Stimulated activated naive CD8-positive, alpha-beta T cell treated with anti-CD3 and anti-CD28 coated beads, Interleukin-15, amount 100 ng/mL, for 72 hours (primary cell): ENCODE results near the gene KLHL5.
A peak's percentile ranks its signal among the peaks of the same experiment; 100 is the strongest.
"Not testable (repeated sequence)": the region's sequence is repeated elsewhere in the genome, so short reads cannot be mapped to it uniquely, and the experiment has no call there.

Experiments
- ATAC-seq: fragments of 150-1000 bp; cut with Tn5 transposase; 2 replicates; pipeline ENCODE4 v1.10.0; 2021; ENCODE audit warnings: mild to moderate bottlenecking, moderate library complexity
- DNase-seq, 2 donors: peaks; one replicate each; pipeline ENCODE4 v3.0.0; 2021 to 2022
- H3K27ac Mint-ChIP-seq, 2 donors: one replicate each; pipeline ENCODE4 v1.8.0; 2022; ENCODE audit warnings: mild to moderate bottlenecking in 2 of 2, mixed read lengths in 2 of 2, moderate library complexity in 2 of 2
- H3K27me3 Mint-ChIP-seq: one replicate; pipeline ENCODE4 v1.8.0; 2022; ENCODE audit warnings: mixed read lengths
- H3K4me1 Mint-ChIP-seq: one replicate; pipeline ENCODE4 v1.8.0; 2022; ENCODE audit warnings: mild to moderate bottlenecking, mixed read lengths
- H3K4me3 Mint-ChIP-seq, 2 donors: one replicate each; pipeline ENCODE4 v1.8.0; 2022; ENCODE audit warnings: mild to moderate bottlenecking in 2 of 2, mixed read lengths in 2 of 2, moderate library complexity in 1 of 2
- H3K9me3 Mint-ChIP-seq, 2 donors: one replicate each; pipeline ENCODE4 v1.8.0; 2022; ENCODE audit warnings: mixed read lengths in 2 of 2

The KLHL5 gene

GRCh38 chr4:39114436-39114835, 52.4 kb downstream of the KLHL5 start:
- no peak overlapping the region for H3K27ac Mint-ChIP-seq
- ATAC-seq (no peak), DNase-seq (no peak)
- peaks cover 28% of the 10 kb centered on the region for H3K4me1 Mint-ChIP-seq
- H3K9me3 Mint-ChIP-seq, result peaks cover 14 to 22% of the 10 kb centered on the region in 2 donors
- H3K27me3 Mint-ChIP-seq, result no peaks in the 10 kb centered on the region
- no peak overlapping the region for H3K4me3 Mint-ChIP-seq

- H3K4me3 Mint-ChIP-seq, result peak overlapping the region; percentile 52 to 56
- H3K27ac Mint-ChIP-seq, result peak overlapping the region; percentile 14 to 75
- DNase-seq, result no peak
- peaks cover 14 to 22% of the 10 kb centered on the region in 2 donors for H3K9me3 Mint-ChIP-seq
- H3K4me1 Mint-ChIP-seq, result peaks cover 28% of the 10 kb centered on the region
- no peaks in the 10 kb centered on the region for H3K27me3 Mint-ChIP-seq
- no peak for ATAC-seq
These were observed 56.1 kb downstream of the KLHL5 start for GRCh38 chr4:39118034-39118658.

DNA sequence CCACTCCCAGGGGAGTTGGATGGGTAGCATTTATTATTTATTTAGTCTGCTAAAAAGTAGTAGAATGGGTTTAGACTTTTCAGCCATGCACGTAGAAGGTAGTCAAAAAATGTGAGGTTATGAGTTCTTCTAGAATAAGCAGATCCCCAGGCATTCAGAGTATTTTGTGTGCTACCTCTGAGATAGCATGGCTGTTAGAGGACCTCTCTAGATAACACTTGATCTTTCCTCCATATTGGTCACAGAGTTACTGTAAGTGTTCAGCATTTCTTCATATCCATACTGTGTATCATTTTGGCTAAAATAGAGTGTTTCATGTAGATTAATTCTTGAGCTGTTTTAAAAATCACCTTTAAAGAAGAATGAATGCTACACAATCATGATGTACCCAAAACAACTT, 58.4 kb downstream of the KLHL5 start:
- Mint-ChIP-seq H3K9me3 (peaks cover 14 to 22% of the 10 kb centered on the region in 2 donors), H3K27me3 (no peaks in the 10 kb centered on the region), H3K4me3 (no peak overlapping the region), H3K4me1 (peaks cover 28% of the 10 kb centered on the region), H3K27ac (no peak overlapping the region)
- no peak for ATAC-seq
- no peak for DNase-seq

- Mint-ChIP-seq H3K27me3 (no peaks in the 10 kb centered on the region), H3K4me3 (no peak overlapping the region), H3K4me1 (no peaks in the 10 kb centered on the region), H3K9me3 (no peaks in the 10 kb centered on the region), H3K27ac (no peak overlapping the region)
- DNase-seq, result no peak
- ATAC-seq, result no peak
These were observed 63.0 kb downstream of the KLHL5 start for GRCh38 chr4:39124885-39125599.

DNA sequence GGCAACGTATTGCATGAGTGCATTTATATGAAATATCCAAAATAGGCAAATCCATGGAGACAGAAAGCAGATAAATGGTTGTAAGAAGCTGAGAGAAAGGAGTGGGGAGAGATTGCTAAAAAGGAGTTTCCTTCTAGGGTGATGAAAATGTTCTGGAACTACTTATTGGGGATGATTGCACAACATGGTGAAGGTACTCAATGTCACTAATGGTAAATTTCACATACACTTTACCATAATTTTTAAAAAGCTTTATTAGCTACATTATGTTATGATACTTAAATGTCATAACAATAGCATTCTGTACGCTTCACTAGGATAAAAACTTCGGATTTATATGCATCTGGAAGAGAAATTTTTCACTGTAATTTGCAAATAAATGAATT, 63.6 kb downstream of the KLHL5 start:
- Mint-ChIP-seq H3K4me1 (no peaks in the 10 kb centered on the region), H3K4me3 (no peak overlapping the region)
- ATAC-seq, result no peak

GRCh38 chr4:39126256-39127095, 64.4 kb downstream of the KLHL5 start:
- Mint-ChIP-seq H3K9me3 (no peaks in the 10 kb centered on the region), H3K27ac (no peak overlapping the region), H3K4me3 (no peak overlapping the region), H3K4me1 (no peaks in the 10 kb centered on the region), H3K27me3 (no peaks in the 10 kb centered on the region)
- no peak for DNase-seq
- ATAC-seq, result no peak

More for the DNA sequence above, 63.6 kb downstream of the KLHL5 start:
- Mint-ChIP-seq H3K27ac (no peak overlapping the region), H3K9me3 (no peaks in the 10 kb centered on the region), H3K27me3 (no peaks in the 10 kb centered on the region)
- DNase-seq, result no peak

DNA sequence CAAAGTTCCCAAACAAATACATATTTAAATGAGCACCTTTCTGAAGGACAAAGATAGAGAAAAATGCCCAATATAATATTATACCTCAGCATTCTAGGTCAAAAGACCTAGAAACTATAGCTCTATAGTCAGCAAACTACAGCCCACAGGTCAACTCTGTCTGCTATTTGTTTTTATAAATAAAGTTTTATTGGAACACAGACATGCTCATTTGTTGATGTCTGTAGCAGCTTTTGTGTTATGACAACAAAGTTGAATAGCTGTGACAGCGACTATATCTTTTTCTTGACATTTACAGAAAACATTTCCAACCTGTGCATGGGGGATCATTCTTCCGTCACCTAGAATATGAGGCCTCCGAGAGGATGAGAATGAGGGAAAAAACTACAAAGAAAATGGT, 71.6 kb downstream of the KLHL5 start:
- DNase-seq (no peak), ATAC-seq (no peak)
- Mint-ChIP-seq H3K27me3 (no peaks in the 10 kb centered on the region), H3K4me1 (peaks cover 14% of the 10 kb centered on the region), H3K27ac (no peak overlapping the region), H3K9me3 (no peaks in the 10 kb centered on the region), H3K4me3 (no peak overlapping the region)

GRCh38 chr4:39134683-39135306, 72.8 kb downstream of the KLHL5 start:
- H3K4me1 Mint-ChIP-seq, result peaks cover 14% of the 10 kb centered on the region
- H3K27ac Mint-ChIP-seq, result no peak overlapping the region
- no peaks in the 10 kb centered on the region for H3K9me3 Mint-ChIP-seq
- DNase-seq (no peak), ATAC-seq (no peak)
- no peaks in the 10 kb centered on the region for H3K27me3 Mint-ChIP-seq
- no peak overlapping the region for H3K4me3 Mint-ChIP-seq

GRCh38 chr4:39138227-39138626, 76.2 kb downstream of the KLHL5 start:
- not testable (repeated sequence) for DNase-seq, ATAC-seq, H3K4me3 Mint-ChIP-seq, H3K27ac Mint-ChIP-seq, H3K9me3 Mint-ChIP-seq, H3K27me3 Mint-ChIP-seq
- peaks cover 14% of the 10 kb centered on the region for H3K4me1 Mint-ChIP-seq

DNA sequence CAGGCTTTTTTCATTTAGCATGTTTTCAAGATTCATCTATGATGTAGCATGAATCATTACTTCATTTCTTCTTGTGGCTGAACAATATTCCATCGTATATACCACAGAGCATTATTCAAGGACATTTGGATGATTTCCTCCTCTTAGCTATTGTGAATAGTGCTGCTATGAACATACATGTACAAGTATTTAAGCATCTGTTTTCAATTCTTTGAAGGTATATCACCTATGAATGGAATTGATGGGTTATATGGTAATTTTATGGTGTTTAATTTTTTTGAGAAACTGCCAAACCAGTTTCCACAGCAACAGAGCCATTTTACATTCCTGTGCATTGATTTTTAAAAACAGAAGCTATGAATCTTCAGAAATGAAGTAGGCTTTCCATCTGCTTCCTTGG, 84.2 kb downstream of the KLHL5 start:
- Mint-ChIP-seq H3K27me3 (peaks cover 5% of the 10 kb centered on the region), H3K4me1 (no peaks in the 10 kb centered on the region), H3K4me3 (no peak overlapping the region), H3K27ac (no peak overlapping the region), H3K9me3 (no peaks in the 10 kb centered on the region)
- no peak for ATAC-seq
- no peak for DNase-seq

DNA sequence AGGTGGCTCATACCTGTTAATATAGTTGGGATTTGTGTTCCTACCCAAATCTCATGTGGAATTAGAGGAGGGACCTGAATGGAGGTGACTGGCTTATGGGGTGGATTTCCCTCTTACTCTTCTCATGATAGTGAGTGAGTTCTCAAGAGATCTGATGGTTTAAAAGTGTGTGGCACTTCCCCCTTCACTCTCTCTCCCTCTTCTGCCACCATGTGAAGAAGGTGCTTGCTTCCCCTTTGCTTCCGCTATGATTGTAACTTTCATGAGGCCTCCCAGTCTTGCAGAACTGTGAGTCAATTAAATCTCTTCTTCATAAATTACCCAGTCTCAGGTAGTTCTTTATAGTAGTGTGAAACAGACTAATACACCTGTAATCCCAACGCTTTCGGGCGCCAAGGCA, 92.0 kb downstream of the KLHL5 start:
- H3K27me3 Mint-ChIP-seq, result peaks cover 4% of the 10 kb centered on the region
- H3K27ac Mint-ChIP-seq, result no peak overlapping the region
- no peak for ATAC-seq
- no peaks in the 10 kb centered on the region for H3K4me1 Mint-ChIP-seq
- H3K4me3 Mint-ChIP-seq, result no peak overlapping the region
- DNase-seq, result no peak
- H3K9me3 Mint-ChIP-seq, result no peaks in the 10 kb centered on the region

DNA sequence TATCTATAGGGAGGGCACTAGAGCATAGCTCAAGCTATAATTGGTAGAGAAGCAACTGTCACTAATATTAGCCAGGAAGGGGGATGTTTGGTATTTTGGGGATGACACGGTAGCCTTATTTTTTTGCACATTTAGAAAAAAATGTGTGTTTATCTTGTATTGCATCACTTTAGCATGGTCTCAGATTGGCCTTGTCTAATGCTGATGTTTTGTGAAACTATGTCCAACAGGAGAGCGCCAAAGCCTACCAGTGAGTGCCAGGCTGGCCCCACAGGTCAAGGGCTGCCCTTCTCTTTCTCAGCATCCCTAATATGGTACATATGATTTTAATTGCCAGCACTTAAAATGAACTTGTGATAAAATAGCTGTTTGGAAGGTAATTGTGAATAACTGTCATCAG, 95.5 kb downstream of the KLHL5 start:
- H3K27me3 Mint-ChIP-seq, result no peaks in the 10 kb centered on the region
- no peak for ATAC-seq

GRCh38 chr4:39166177-39166576, 104.1 kb downstream of the KLHL5 start:
- no peak overlapping the region for H3K4me3 Mint-ChIP-seq
- no peak for DNase-seq
- H3K27ac Mint-ChIP-seq, result no peak overlapping the region
- no peak for ATAC-seq
- peaks cover 7 to 12% of the 10 kb centered on the region in 2 donors for H3K9me3 Mint-ChIP-seq
- no peaks in the 10 kb centered on the region for H3K4me1 Mint-ChIP-seq
- peaks cover 10% of the 10 kb centered on the region for H3K27me3 Mint-ChIP-seq

More for the DNA sequence above, 95.5 kb downstream of the KLHL5 start:
- Mint-ChIP-seq H3K27ac (no peak overlapping the region), H3K4me3 (no peak overlapping the region), H3K9me3 (no peaks in the 10 kb centered on the region), H3K4me1 (no peaks in the 10 kb centered on the region)
- DNase-seq, result no peak

- H3K4me3 Mint-ChIP-seq, result no peak overlapping the region
- H3K9me3 Mint-ChIP-seq, result peaks cover 7 to 12% of the 10 kb centered on the region in 2 donors
- no peak overlapping the region for H3K27ac Mint-ChIP-seq
- H3K4me1 Mint-ChIP-seq, result no peaks in the 10 kb centered on the region
- H3K27me3 Mint-ChIP-seq, result peaks cover 10% of the 10 kb centered on the region
- ATAC-seq (no peak), DNase-seq (no peak)
These were observed 104.6 kb downstream of the KLHL5 start for GRCh38 chr4:39166669-39167068.

GRCh38 chr4:39169426-39169825, 107.4 kb downstream of the KLHL5 start:
- H3K27me3 Mint-ChIP-seq, result peaks cover 10% of the 10 kb centered on the region
- ATAC-seq (no peak), DNase-seq (no peak)
- no peak overlapping the region for H3K27ac Mint-ChIP-seq
- peaks cover 7 to 12% of the 10 kb centered on the region in 2 donors for H3K9me3 Mint-ChIP-seq
- no peaks in the 10 kb centered on the region for H3K4me1 Mint-ChIP-seq
- no peak overlapping the region for H3K4me3 Mint-ChIP-seq
